Hepatocyte (in vitro differentiated cells): ENCODE measurements around the gene CACNA1F.

Experiments
- EZH2 ChIP-seq: fragments of 200-600 bp; sonication (generic); IDR thresholded peaks from 2 replicates; pipeline ENCODE4 v1.6.1; 2016; ENCODE audit warnings: antibody characterized with exemption, mild to moderate bottlenecking, borderline replicate concordance
- EZH2phosphoT487 ChIP-seq: fragments of 200-600 bp; sonication (generic); IDR thresholded peaks from one replicate; pipeline ENCODE4 v1.6.1; 2018; ENCODE audit warnings: antibody characterized with exemption, mild to moderate bottlenecking, low read depth, moderate library complexity; ENCODE audit not compliant: unreplicated experiment, severe bottlenecking
- TF ChIP-seq, protein P1 (sequence below): fragments of 200-600 bp; sonication (generic); IDR thresholded peaks from 2 replicates; pipeline ENCODE4 v1.5.1; 2016; ENCODE audit warnings: antibody characterized with exemption, mild to moderate bottlenecking; ENCODE audit not compliant: poor library complexity

DNA sequence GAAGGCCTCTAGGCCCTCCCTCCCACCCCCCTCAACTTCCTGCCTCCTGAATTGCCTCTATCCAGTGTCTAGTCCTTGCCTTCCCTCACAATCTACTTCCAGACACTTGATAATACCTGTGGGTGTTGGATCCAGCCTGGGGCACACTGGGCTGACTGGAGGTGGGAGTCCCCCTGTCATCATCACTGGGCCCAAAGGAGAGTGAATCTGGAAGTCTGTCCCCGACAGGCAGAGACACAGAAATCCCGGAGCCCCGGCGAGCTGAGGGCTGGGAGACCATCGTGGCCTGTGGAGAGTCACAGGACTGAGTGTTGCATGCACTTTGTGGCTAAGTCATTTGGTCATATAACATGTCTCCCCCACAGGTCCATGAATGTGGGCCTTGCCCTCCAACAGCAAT, 24.7 kb downstream of the CACNA1F start:
- TF ChIP-seq, protein P1, sequence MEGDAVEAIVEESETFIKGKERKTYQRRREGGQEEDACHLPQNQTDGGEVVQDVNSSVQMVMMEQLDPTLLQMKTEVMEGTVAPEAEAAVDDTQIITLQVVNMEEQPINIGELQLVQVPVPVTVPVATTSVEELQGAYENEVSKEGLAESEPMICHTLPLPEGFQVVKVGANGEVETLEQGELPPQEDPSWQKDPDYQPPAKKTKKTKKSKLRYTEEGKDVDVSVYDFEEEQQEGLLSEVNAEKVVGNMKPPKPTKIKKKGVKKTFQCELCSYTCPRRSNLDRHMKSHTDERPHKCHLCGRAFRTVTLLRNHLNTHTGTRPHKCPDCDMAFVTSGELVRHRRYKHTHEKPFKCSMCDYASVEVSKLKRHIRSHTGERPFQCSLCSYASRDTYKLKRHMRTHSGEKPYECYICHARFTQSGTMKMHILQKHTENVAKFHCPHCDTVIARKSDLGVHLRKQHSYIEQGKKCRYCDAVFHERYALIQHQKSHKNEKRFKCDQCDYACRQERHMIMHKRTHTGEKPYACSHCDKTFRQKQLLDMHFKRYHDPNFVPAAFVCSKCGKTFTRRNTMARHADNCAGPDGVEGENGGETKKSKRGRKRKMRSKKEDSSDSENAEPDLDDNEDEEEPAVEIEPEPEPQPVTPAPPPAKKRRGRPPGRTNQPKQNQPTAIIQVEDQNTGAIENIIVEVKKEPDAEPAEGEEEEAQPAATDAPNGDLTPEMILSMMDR, result no peak
- no peak for TF ChIP-seq EZH2
- no peak for TF ChIP-seq EZH2phosphoT487
